PC-9 (cell line): ENCODE data around the gene TXNRD1.

Experiments used
- EZH2 ChIP-seq: fragments of 200-600 bp; sonication (generic); IDR thresholded peaks from 2 replicates; pipeline ENCODE4 v1.8.0; 2017; ENCODE audit warnings: antibody characterized with exemption, low read depth
- TF ChIP-seq, protein P1 (sequence below): fragments of 200-600 bp; sonication (generic); conservative IDR thresholded peaks from 2 replicates; pipeline ENCODE4 v1.6.1; 2017; ENCODE audit warnings: mixed run types, antibody characterized with exemption, mild to moderate bottlenecking, moderate library complexity

DNA sequence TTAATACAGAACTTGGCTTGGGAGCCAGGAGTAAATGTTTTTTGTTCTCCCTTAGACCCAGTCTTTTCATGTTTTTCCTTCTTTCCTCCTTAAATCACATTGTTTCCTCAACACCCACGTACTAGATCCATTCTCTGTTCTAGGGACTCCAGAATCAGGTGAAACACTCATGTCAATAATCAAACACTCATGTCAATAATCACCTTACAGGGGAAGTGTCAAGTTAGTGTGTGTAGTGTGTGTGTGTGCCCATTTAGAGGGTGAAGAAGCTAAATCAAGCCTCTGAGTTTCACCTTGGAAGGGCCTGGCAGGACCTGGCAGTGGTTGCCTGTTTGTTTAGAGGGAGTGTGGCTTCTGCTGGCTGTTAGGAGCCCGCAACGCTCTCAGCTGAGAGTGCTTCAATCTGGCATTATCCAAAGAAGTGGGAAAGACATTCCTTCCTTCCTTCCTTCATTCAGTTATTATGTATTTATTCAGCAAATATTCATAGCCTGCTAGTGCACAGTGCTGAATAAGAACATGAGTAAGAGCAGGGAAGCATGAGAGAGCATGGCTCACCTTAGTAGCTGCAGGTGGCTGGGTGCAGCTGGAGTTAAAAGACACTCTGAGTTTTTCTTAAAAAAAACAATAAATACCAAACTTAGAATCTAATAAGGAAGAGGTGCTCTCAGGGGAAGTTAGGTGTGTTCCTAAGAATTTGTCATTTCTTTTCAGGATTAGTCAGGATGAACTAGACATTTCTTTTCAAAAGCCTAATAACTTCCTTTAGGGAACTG, 70.3 kb downstream of the TXNRD1 start:
- TF ChIP-seq, protein P1, sequence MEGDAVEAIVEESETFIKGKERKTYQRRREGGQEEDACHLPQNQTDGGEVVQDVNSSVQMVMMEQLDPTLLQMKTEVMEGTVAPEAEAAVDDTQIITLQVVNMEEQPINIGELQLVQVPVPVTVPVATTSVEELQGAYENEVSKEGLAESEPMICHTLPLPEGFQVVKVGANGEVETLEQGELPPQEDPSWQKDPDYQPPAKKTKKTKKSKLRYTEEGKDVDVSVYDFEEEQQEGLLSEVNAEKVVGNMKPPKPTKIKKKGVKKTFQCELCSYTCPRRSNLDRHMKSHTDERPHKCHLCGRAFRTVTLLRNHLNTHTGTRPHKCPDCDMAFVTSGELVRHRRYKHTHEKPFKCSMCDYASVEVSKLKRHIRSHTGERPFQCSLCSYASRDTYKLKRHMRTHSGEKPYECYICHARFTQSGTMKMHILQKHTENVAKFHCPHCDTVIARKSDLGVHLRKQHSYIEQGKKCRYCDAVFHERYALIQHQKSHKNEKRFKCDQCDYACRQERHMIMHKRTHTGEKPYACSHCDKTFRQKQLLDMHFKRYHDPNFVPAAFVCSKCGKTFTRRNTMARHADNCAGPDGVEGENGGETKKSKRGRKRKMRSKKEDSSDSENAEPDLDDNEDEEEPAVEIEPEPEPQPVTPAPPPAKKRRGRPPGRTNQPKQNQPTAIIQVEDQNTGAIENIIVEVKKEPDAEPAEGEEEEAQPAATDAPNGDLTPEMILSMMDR = no peak
- TF ChIP-seq EZH2 = no peak
